ENCODE results near the gene UBE2Z. TPM values are rescaled to one million over a fixed set of nuclear protein-coding genes. Genes with fewer than 3 reads are reported as not detected.

UBE2Z gene
- total and polyA plus RNA-seq, 2 of the 13 experiments (the other 11 are each of a cell fraction or from before 2014, with no cell fraction given) = 63.2 to 122 TPM

DNA sequence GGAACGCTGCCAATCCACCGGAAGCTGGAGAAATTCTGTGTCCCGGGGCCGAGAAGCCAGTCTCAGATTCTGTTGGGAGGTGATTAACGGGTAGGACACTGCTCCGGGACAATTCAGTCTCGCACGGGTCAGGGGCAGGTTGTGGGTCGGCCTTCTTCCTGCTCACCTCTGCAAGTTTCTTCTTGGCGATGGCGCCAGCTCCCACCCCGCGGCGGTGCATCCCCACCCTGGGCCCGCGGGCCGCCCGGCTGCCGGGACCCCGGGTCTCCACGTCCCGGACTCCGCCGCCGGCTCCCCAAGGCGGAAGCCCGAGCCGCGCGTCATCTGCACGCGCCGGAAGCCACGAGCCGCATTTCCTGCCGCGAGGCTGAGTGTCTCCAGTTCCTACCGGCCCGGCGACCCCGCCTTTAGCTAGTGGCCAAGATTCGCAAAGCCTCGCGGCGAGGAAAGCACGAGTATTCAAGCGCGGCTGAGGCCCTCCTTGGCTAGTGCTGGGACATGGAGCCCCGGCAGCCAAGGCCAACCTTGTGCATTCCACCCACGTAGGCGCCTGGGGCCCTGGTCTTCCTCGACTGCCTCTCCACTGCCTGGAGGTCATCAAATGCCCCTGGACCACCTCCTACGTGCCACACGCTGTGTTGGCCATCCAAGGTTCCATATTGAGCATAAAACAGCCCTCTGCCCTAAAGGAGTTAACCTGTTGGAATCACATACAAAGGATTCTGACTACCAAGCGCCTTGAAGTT, 36.5 kb downstream of the UBE2Z start, which contains the start of gene SNF8 (continued):
- TF ChIP-seq ZNF44 (CRISPR knock-in tag; IDR thresholded peaks at IDR 0.05) (peak; percentile 84; the same call in 1 of the 2 replicates), HMGA1 (CRISPR knock-in tag; conservative IDR thresholded peaks at IDR 0.05) (no peak), THYN1 (CRISPR knock-in tag; IDR thresholded peaks at IDR 0.05; ENCODE audit: borderline replicate concordance, low read depth) (peak; percentile 19; the same call in 1 of the 2 replicates), ZNF839 (CRISPR knock-in tag; IDR thresholded peaks at IDR 0.05; ENCODE audit: borderline replicate concordance) (peak; percentile 95), EHMT2 (IDR thresholded peaks at IDR 0.05; ENCODE audit: borderline replicate concordance, low read depth, low read length) (peak; percentile 67; the same call in 1 of the 2 replicates), MTF2 (CRISPR knock-in tag; IDR thresholded peaks at IDR 0.05; ENCODE audit: borderline replicate concordance) (peak; percentile 99; the same call in 1 of the 2 replicates), KLF13 (CRISPR knock-in tag; IDR thresholded peaks at IDR 0.05) (0 out of 2 replicates have a peak, but pooled peaks have one; percentile 4), ZNF574 (CRISPR knock-in tag; IDR thresholded peaks at IDR 0.05) (peak; percentile 98), KDM3A (CRISPR knock-in tag; IDR thresholded peaks at IDR 0.05; ENCODE audit: low read depth) (peak; percentile 87; the same call in 1 of the 2 replicates), REPIN1 (CRISPR knock-in tag; IDR thresholded peaks at IDR 0.05; ENCODE audit: borderline replicate concordance, low read depth) (peak; percentile 98), ARHGAP35 (CRISPR knock-in tag; IDR thresholded peaks at IDR 0.05; ENCODE audit: borderline replicate concordance) (peak; percentile 98), FLYWCH1 (CRISPR knock-in tag; IDR thresholded peaks at IDR 0.05) (no peak), SNAPC2 (CRISPR knock-in tag; IDR thresholded peaks at IDR 0.05) (peak; percentile 81; the same call in 1 of the 2 replicates), ZFP36 (IDR thresholded peaks at IDR 0.05; ENCODE audit: borderline replicate concordance, low read depth, low read length, partially characterized antibody) (no peak), CENPX (CRISPR knock-in tag; IDR thresholded peaks at IDR 0.05) (no peak), ZNF7 (CRISPR knock-in tag; IDR thresholded peaks at IDR 0.05) (no peak), NFYB (CRISPR knock-in tag; IDR thresholded peaks at IDR 0.05) (no peak), YEATS2 (CRISPR knock-in tag; IDR thresholded peaks at IDR 0.05; ENCODE audit: borderline replicate concordance) (peak; percentile 98)
- TF ChIP-seq, protein P1, sequence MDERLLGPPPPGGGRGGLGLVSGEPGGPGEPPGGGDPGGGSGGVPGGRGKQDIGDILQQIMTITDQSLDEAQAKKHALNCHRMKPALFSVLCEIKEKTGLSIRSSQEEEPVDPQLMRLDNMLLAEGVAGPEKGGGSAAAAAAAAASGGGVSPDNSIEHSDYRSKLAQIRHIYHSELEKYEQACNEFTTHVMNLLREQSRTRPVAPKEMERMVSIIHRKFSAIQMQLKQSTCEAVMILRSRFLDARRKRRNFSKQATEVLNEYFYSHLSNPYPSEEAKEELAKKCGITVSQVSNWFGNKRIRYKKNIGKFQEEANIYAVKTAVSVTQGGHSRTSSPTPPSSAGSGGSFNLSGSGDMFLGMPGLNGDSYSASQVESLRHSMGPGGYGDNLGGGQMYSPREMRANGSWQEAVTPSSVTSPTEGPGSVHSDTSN (CRISPR knock-in tag; IDR thresholded peaks at IDR 0.05) = no peak
- TF ChIP-seq, protein P2, sequence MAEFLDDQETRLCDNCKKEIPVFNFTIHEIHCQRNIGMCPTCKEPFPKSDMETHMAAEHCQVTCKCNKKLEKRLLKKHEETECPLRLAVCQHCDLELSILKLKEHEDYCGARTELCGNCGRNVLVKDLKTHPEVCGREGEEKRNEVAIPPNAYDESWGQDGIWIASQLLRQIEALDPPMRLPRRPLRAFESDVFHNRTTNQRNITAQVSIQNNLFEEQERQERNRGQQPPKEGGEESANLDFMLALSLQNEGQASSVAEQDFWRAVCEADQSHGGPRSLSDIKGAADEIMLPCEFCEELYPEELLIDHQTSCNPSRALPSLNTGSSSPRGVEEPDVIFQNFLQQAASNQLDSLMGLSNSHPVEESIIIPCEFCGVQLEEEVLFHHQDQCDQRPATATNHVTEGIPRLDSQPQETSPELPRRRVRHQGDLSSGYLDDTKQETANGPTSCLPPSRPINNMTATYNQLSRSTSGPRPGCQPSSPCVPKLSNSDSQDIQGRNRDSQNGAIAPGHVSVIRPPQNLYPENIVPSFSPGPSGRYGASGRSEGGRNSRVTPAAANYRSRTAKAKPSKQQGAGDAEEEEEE (CRISPR knock-in tag; IDR thresholded peaks at IDR 0.05; ENCODE audit: borderline replicate concordance) = no peak
- TF ChIP-seq, protein P3, sequence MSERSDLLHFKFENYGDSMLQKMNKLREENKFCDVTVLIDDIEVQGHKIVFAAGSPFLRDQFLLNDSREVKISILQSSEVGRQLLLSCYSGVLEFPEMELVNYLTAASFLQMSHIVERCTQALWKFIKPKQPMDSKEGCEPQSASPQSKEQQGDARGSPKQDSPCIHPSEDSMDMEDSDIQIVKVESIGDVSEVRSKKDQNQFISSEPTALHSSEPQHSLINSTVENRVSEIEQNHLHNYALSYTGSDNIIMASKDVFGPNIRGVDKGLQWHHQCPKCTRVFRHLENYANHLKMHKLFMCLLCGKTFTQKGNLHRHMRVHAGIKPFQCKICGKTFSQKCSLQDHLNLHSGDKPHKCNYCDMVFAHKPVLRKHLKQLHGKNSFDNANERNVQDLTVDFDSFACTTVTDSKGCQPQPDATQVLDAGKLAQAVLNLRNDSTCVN (CRISPR knock-in tag; IDR thresholded peaks at IDR 0.05; ENCODE audit: borderline replicate concordance) = peak; percentile 76; the same call in 1 of the 2 replicates
- TF ChIP-seq, protein P4, sequence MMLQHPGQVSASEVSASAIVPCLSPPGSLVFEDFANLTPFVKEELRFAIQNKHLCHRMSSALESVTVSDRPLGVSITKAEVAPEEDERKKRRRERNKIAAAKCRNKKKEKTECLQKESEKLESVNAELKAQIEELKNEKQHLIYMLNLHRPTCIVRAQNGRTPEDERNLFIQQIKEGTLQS (CRISPR knock-in tag; IDR thresholded peaks at IDR 0.05) = peak; percentile 71; the same call in 1 of the 2 replicates

Data from HepG2 (cell line).